GM12873 (cell line): ENCODE measurements around the gene GGA2.

Experiments used
- TF ChIP-seq, protein P1 (sequence below): IDR thresholded peaks from 2 replicates; pipeline ENCODE4 v1.5.1; 2012; ENCODE audit warnings: low read depth, mild to moderate bottlenecking, moderate library complexity, low read length, control low read depth; ENCODE audit not compliant: insufficient read depth; ENCODE audit errors: missing control alignments

Gene GGA2

DNA sequence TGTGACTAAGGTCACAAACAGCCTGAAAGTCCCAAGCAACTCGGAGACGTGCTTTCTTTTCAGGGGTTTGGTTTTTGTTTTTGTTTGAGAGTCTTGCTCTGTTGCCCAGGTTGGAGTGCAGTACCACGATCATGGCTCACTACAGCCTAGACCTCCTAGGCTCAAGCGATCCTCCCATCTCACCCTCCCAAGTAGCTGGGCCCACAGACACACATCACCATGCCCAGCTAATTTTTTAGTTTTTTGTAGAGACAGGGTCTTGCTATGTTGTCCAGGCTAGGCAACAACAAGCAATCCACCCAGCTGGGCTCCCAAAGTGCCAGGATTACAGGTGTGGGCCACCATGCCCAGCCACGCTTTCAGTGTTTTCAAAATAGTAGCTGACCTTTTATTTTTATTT lies 19.8 kb upstream of the GGA2 start:
- TF ChIP-seq, protein P1, sequence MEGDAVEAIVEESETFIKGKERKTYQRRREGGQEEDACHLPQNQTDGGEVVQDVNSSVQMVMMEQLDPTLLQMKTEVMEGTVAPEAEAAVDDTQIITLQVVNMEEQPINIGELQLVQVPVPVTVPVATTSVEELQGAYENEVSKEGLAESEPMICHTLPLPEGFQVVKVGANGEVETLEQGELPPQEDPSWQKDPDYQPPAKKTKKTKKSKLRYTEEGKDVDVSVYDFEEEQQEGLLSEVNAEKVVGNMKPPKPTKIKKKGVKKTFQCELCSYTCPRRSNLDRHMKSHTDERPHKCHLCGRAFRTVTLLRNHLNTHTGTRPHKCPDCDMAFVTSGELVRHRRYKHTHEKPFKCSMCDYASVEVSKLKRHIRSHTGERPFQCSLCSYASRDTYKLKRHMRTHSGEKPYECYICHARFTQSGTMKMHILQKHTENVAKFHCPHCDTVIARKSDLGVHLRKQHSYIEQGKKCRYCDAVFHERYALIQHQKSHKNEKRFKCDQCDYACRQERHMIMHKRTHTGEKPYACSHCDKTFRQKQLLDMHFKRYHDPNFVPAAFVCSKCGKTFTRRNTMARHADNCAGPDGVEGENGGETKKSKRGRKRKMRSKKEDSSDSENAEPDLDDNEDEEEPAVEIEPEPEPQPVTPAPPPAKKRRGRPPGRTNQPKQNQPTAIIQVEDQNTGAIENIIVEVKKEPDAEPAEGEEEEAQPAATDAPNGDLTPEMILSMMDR, result no peak

DNA sequence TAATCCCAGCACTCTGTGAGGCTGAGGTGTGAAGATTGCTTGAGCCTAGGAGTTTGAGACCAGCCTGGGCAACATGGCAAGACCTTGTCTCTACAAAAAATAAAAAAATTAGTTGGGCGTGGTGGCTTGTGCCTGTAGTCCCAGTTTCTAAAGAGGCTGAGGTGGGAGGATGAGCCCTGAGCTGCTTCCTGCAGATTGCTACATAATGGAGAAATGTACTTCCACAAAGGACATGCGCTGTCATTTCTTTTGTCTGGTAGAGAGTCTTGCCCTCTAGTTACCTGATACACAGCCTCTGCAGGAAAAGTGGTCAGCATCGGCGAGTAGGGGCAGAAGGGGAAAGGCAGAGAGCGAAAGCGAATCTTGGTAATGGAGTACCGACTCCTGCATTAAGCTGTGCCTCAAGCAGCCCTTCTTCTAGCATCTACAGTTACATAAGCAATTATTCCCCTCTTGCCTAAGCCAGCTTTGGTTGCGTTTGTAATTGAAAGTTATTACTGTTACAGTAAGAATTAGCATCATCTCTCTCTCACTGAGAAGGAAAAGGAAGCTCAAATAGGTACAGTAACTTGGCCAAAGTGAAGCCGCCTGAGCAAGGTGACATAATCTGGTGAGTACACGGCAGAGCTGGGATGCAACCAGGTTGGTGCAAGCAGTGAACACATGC lies 18.5 kb upstream of the GGA2 start:
- TF ChIP-seq, protein P1, result no peak

DNA sequence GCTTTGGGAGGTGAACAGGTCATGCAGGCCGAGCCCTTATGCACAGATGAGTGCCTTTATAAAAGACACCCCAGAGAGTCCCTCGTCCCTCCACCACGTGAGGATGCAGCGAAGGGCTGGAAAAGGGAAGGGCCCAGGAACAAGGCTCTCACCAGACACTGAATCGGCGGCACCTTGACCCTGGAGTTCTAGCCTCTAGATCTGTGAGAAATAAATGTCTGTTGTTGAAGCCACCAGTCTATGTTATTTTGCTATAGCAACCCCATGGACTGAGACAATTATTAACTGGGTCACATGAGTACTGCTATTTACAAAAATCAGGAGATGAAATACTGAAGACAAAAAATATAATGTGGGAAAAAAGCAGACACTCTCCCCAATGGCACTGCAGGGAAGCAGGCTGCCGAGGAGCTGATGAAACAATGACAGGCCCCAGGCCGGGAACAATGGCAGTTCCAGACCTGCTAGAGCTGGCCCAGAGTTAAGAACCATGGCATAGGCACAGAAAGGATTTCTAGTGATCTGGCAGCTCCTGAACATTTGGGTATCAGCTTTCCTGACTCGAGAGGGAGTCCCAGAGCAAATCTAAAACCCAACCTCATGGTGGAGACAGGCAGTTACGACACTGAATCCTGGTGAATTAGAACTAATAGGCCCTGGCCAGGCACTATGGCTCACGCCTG lies 17.8 kb upstream of the GGA2 start:
- TF ChIP-seq, protein P1, result no peak

DNA sequence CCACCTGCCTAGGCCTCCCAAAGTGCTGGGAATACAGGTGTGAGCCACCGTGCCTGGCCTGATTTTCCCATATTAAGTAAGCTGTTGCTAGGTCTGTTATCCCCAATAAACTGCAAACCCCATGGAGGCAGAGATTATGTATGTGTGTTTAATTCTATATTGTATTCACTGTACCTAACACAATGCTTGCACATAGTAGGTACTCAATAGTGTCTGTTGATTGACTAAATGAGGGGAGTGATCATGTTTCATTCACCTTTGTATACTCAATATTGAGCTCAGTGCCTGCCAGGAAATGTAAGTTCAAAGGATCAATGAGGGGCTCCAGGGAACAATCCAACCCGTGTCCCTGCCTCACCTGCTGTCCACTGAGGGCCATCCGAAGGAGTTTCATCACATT lies 14.6 kb upstream of the GGA2 start:
- TF ChIP-seq, protein P1, result no peak

DNA sequence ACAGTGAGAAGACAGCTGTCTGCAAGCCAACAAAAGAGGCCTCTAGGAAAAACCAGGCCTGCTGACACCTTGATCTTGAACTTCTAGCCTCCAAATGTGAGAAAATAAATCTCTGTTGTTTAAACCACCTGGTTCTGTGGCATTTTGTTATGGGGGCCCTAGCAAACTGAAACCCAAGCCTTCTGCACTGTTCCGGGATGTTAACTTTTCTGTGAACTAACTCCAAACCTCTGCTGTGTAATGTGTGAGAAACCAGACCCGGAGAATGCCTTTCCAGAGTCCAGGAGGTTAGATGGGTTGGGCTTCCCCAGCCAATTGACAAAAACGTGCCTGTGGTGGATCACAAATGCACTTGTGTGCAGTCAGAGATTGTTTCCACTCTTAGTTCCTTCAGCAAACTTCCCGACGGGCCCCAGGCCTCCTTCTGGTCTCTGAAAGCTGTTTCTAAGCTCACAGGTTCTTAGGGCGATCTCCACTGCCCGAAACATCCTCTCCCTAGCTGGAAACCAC lies 13.6 kb upstream of the GGA2 start:
- TF ChIP-seq, protein P1, result no peak

DNA sequence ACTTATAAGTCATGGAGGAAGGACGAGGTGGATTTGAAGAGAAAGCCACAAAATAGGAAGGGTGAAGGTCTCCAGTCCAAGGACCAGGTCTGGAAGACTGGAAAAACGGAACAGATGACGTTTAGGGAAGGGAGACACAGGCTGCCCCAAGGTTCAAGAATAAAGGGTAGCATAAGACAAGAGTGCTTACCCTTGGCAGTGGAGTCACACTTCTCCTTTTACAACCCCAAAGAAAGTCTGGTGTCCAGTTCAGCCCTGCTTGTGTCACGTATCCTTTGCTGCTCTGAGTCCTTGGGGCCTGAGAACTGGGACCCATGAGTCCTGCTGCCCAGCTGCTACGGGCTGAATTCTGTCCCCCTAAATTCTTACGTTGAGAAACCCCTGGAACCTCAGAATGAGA lies 13.0 kb upstream of the GGA2 start:
- TF ChIP-seq, protein P1, result no peak

DNA sequence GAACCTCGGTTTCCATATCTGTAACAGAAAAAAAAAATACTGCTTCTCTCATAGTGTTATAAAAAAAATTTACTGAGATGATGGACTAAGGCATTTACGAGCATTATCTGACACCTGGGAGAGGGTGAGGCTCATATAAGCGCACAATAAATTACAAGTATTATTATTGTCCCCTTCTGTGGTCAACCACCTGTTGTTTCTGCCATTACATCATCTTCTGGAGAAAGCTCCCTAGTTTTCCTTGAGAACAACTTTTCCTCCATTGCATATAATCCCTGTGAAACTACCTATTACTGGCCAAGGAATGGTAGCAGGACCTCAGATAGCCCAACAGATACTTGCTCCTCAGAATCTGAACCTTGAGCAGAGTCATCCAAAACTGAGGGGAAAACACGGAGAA lies 11.7 kb upstream of the GGA2 start:
- TF ChIP-seq, protein P1, result no peak
